Measurements from ENCODE around the gene BCL2L1. TPM values are rescaled to one million over a fixed set of nuclear protein-coding genes. Genes with fewer than 3 reads are reported as not detected.

Gene BCL2L1
- total RNA-seq, 1 donor from 2014 or later = 54.8 TPM

DNA sequence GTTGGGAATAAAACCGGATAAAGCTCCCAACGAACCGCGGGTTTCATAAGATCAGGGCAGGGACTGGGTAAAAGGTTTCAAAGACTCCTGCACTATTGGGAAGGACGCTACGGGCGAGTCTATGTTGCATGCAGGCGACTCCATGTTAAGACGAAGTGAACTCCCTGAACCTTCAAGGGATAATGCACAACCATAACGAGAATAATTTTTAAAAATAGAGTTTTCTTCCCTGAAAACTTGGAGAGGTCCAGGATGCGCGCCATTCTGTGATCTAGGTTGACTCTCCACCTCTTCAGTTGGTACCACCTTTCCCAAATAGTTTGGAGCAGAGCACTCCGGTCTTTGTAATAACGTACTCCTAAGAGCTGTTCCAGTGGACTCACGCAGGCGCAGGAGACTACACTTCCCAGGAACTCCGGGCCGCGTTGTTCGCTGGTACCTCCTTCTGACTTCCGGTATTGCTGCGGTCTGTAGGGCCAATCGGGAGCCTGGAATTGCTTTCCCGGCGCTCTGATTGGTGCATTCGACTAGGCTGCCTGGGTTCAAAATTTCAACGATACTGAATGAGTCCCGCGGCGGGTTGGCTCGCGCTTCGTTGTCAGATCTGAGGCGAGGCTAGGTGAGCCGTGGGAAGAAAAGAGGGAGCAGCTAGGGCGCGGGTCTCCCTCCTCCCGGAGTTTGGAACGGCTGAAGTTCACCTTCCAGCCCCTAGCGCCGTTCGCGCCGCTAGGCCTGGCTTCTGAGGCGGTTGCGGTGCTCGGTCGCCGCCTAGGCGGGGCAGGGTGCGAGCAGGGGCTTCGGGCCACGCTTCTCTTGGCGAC lies 16.3 kb upstream of the BCL2L1 start, which contains the start of gene TPX2:
TSS of gene TPX2 (plus strand) at position 562 of the 821 bp plus-strand sequence. CDS start 18,187 bp downstream, outside the sequence.
- intact Hi-C loops (cut with micrococcal nuclease) = no loop called here
- DNase-seq = peak; percentile 94
- ATAC-seq = peak; percentile 100

DNA sequence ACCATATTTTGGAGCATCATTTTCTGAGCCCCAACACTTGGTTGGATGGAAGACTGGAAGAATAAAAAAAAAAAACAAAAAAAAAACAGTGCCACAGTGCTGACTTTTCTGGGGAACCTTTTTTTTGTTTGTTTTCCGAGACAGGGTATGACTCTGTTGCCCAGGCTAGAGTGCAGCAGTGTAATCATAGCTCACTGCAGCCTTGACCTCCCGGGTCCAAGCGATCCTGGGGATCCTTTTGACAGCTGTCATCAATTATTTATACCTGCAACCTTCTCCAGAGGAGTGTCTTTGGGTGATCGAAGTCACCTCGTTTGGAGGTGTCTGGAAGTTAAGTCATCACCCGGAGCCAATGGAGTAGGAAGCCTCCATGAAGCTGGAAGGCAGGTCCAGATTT lies 8.7 kb upstream of the BCL2L1 start:
- no peak for ATAC-seq
- intact Hi-C loops (cut with micrococcal nuclease) = no loop called here
- no peak for DNase-seq

DNA sequence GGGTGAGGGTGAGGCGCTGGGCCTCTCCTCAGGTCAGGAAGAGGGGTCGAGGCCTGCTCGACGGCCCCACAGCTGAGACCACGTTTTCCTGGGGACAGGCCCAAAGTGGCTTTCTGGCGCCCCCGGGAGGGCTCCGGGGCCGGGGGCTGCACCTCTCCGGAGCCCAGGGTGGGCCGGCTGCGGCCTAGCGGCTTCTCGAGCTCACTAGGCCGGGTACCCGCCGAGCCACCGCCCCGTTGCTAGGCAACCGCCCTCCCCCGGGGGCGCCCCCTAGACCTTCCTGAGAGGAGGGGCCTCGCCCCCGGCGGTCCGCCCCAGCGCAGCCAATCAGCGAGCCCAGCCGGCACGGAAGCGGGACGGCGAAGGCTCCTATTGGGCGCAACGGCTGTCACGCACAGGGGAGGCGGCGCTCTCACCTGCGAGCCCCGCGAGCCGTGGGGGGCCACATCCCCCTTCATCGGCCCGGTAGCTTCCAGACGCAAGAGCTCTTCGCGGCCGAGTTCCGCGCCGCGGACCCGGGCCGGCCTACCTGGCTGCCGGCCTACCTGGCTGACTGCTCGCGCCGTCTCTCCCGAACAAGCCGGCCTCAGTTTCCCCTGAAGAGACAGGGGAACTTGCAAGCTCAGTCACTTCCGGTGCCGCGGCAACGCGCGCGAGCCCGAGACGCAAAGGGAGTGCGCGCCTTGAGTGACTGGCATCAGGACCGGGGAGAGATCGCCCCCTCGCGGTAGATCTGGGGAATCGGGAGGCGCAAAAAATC lies 831 bp upstream of the BCL2L1 start:
- intact Hi-C loops (cut with micrococcal nuclease) = loop anchor here (5.0 kb wide), 1 partner anchor 61 kb away; no protein-coding TSS in a partner anchor

DNA sequence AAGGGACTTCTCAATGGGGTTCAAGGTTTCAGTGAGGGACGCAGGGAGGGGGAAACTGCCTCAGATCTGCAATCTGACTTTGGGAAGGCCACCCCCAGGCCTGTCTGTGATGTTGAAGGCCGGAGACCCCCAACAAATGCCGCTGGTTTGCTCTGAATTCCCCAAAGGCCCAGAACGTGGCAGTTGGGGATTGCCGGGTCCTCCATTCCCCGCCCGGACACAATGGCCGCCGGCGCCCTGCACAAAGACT lies 326 bp upstream of the BCL2L1 start:
- intact Hi-C loops (cut with micrococcal nuclease) = loop anchor here (5.0 kb wide), 1 partner anchor 61 kb away; no protein-coding TSS in a partner anchor
- no peak for DNase-seq
- no peak for ATAC-seq

More for the DNA sequence above, 831 bp upstream of the BCL2L1 start:
- ATAC-seq (peak; percentile 95), DNase-seq (peak; percentile 99)

DNA sequence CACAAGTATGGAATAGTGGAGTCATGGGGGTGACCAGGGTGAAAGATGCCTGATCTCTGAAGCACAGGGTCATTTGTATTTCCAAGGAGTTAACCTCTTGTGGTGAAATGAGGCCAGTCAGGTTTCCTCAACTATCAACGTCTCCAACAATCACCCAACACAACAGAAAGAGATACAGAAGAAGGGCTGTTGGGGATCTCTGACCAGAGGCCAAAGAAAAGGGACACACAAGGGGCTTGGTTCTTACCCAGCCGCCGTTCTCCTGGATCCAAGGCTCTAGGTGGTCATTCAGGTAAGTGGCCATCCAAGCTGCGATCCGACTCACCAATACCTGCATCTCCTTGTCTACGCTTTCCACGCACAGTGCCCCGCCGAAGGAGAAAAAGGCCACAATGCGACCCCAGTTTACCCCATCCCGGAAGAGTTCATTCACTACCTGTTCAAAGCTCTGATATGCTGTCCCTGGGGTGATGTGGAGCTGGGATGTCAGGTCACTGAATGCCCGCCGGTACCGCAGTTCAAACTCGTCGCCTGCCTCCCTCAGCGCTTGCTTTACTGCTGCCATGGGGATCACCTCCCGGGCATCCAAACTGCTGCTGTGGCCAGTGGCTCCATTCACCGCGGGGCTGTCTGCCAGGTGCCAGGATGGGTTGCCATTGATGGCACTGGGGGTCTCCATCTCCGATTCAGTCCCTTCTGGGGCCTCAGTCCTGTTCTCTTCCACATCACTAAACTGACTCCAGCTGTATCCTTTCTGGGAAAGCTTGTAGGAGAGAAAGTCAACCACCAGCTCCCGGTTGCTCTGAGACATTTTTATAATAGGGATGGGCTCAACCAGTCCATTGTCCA lies 1.0 kb downstream of the BCL2L1 start:
- ATAC-seq (no peak), DNase-seq (peak; percentile 58)

DNA sequence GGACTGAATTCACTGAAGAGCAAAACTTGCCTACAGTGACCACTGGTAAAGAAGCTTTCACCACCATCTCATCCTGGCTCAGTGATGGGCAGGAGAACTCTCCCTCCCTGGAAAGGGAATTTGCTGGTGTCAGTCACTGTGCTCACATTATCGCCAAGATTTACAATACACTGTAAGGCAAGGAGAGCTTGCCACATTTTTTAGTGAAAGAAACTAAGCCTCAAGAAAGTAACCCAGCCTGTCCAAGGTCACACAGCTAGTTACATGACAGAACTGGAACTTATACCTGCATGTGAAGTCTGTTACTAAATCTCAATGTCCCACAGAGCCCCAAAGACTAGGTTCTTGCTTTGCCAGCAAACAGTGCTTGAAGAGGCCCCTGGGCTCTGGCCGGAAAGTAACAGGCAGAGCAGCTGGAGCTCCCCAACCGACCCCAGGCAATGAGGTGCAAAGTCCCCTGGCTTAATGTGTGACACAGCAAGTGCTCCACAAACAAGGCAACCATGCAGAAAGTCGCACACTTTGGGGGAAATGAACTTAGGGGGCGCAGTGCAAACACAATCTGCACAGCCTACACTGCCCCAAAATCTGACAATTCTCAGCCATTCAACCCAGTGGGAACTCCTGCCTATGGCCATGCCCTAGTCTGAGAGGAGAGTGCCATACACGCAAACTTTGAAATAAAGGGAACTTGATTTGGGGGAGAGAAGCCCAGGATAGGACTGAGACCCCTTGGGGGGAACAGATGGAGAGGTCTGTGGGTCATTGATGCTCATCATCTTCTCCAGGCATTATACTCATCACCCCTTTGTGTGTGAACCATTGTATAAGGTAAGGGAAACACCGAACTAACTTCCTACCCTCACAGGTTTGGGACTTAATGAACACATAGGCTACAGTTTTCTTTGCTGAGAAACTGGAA lies 1.9 kb downstream of the BCL2L1 start:
- intact Hi-C loops (cut with micrococcal nuclease) = loop anchor here (5.0 kb wide), 1 partner anchor 58 kb away; no protein-coding TSS in a partner anchor
- ATAC-seq (no peak), DNase-seq (no peak)

More for the DNA sequence above, 1.0 kb downstream of the BCL2L1 start:
- intact Hi-C loops (cut with micrococcal nuclease) = loop anchor here (5.0 kb wide), 1 partner anchor 59 kb away; no protein-coding TSS in a partner anchor

DNA sequence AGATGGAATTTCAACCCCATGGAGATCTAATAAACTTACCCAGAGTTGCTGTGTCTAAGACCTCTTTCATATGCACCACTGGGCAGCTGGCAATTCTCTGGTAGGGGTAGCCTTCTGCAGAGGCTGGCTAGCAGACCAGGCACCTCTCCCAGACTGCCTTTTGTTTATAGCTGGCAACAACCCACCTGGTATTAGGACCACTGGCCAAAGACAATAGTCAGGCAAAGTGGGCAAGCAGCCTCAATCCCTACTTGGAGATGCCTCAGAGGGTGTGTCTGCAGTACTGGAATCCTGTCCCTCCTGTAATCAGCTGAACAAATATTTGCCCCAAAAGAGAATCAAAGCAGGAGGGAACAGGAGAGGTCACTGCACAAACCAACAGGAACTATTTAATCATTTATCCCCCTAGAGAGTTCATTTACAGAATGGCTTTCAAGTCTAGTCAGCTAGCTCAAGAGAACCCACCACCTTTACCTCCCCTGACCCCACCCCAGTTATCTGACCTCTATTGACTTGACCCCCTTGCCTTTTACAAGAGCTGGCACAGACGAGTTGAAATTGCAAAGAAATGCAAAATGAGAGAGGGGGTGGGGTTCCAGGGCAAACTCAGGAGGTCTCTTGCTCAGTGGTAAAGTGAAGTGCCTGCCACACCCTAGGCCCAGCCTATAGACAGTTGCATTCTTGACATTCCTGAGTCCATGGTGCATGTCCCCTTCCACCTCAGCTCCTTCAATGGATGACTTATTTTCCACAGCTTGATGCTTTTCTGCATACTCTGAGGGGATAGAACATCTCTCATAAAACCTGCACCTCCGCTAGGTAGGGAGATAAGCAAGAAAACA lies 2.8 kb downstream of the BCL2L1 start:
- ATAC-seq (no peak), DNase-seq (no peak)
- intact Hi-C loops (cut with micrococcal nuclease) = loop anchor here (5.0 kb wide), 2 partner anchors 43 to 58 kb away; no protein-coding TSS in a partner anchor

DNA sequence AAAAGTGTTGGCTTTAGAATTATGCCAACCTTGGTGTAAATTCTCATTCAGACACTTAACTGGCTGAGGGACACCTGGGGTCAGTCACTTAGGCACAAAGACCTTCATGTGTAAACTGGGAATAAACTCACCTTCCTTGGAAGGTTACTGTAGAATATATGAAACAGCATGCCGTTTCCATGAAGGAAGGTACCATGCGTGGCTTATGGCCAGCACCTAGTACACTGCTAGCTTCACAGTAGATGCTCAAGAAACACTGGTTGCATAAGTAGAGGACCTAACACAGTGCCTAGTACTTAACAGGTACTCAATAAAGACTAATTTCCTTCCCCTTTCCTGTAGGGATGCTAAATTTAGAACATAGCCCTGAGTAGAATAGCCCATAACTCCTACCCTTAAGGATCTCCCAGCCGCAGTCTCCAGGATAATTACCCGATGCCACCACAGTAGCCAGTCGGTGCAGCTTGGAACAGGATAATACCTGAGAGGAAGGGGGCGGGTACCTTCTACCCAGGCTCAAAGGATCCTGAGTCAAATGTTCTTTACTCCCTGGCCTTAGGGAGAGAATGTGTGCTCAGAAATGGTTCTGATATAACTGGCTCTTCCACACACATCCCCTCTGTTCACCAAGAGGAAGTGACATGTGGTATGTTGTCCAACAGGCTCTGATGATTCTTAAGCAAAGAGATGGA lies 3.6 kb downstream of the BCL2L1 start:
- intact Hi-C loops (cut with micrococcal nuclease) = loop anchor here (5.0 kb wide), 1 partner anchor 42 kb away; no protein-coding TSS in a partner anchor
- ATAC-seq = no peak

DNA sequence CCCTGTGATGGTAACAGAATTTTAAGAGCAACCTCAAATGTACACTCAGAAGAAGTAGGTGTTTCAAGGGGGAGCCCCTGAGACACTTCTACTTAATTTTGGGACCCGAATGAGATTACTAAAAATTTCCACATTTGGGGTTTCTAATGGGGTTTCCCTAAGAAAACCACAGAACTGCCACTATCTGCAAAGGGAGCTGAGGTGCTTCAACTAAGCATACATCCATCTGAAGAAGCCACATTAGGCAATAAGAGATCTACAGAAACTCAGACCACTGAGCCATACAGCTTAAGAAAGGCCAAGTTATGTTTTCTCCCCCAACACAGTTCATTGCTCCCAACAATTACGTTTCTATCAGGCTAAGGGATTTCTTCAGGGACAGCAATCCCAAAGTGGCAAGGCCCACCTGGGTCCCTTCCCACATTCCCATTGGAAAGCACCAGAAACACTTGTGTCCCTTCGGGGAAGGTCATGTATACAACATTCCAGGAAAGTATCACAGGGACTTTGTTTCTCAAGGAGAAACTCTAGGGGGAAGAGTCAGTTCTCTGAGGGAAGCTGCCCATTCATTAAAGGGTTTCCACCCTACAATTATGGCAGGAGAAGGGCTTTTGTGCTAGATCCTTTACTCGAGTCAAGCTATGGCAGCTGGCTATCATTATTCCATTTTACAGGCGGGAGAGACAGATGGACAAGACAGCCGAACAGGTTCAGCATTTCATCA lies 5.0 kb downstream of the BCL2L1 start:
- no peak for ATAC-seq
- intact Hi-C loops (cut with micrococcal nuclease) = loop anchor here (5.0 kb wide), 1 partner anchor 40 kb away; no protein-coding TSS in a partner anchor
- DNase-seq = no peak

More for the DNA sequence above, 3.6 kb downstream of the BCL2L1 start:
- DNase-seq = no peak

DNA sequence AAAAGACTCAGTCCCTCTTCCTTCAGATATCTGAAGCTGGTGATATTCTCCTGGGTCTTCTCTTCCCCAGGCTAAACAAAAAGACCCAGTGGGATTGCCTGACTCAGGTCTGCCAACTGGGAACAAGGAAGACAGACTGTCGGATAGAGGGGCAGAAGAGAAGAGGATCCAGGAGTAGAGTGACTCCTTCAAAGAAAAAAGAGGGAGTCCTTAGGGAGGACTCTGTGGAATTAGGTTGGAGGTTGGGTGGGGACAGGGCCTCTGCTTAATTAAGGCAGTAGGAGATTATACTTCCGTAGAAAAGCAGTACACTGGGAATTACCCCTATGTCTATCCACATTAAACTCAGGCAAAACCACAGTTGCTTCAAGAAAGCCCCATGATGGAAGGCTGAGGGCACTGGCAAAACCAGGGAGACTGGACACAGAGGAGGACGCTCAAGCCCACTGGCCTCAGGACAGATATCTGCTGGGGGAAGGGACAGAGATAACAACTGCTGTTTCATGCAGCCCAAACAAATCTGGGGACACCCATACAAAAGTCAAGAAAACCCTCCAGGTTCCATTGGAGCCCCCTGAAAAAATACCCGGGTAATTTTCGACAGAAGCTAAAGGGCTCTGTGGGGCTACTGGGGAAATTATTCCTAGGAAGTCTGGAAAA lies 5.7 kb downstream of the BCL2L1 start:
- no peak for ATAC-seq
- no peak for DNase-seq
- intact Hi-C loops (cut with micrococcal nuclease) = loop anchor here (5.0 kb wide), 1 partner anchor 40 kb away; no protein-coding TSS in a partner anchor

DNA sequence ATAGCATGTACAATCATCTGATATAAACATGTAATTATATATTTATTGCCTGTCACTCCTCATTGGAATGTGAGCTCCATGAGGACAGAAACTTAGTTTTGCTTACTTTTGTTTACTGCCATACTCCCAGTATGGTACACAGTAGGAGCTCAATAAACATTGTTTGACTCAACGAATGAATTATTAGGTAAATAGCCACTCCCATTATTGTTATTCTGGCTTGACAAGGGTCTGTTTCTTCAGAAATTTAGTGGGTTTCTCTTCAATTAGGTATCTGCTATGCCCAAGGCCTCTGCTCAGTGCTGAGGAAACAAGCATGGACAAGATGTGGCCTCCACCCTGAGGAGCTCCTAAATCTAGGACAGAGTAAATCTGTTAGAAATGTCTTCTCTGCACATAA lies 6.3 kb downstream of the BCL2L1 start:
- intact Hi-C loops (cut with micrococcal nuclease) = loop anchor here (5.0 kb wide), 1 partner anchor 39 kb away; no protein-coding TSS in a partner anchor

DNA sequence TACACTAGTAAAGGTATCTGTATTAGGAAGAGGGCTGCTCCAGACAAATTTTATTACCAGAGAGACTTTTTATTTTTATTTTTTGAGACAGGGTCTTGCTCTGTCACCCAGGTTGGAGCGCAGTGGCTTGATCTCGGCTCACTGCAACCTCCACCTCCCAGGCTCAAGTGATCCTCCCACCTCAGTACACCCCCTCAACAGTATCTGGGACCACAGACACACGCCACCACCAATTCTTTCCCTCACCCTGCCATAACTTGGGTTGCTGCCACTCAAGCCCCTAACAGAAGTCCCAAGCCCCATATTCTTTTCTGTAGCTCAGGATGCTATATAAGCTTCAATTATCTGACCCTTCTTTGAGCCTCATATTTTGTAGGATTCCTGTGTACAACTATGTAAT lies 6.9 kb downstream of the BCL2L1 start:
- intact Hi-C loops (cut with micrococcal nuclease) = loop anchor here (5.0 kb wide), 1 partner anchor 38 kb away; no protein-coding TSS in a partner anchor
- no peak for ATAC-seq
- DNase-seq = no peak

More for the DNA sequence above, 6.3 kb downstream of the BCL2L1 start:
- no peak for ATAC-seq
- DNase-seq = no peak

DNA sequence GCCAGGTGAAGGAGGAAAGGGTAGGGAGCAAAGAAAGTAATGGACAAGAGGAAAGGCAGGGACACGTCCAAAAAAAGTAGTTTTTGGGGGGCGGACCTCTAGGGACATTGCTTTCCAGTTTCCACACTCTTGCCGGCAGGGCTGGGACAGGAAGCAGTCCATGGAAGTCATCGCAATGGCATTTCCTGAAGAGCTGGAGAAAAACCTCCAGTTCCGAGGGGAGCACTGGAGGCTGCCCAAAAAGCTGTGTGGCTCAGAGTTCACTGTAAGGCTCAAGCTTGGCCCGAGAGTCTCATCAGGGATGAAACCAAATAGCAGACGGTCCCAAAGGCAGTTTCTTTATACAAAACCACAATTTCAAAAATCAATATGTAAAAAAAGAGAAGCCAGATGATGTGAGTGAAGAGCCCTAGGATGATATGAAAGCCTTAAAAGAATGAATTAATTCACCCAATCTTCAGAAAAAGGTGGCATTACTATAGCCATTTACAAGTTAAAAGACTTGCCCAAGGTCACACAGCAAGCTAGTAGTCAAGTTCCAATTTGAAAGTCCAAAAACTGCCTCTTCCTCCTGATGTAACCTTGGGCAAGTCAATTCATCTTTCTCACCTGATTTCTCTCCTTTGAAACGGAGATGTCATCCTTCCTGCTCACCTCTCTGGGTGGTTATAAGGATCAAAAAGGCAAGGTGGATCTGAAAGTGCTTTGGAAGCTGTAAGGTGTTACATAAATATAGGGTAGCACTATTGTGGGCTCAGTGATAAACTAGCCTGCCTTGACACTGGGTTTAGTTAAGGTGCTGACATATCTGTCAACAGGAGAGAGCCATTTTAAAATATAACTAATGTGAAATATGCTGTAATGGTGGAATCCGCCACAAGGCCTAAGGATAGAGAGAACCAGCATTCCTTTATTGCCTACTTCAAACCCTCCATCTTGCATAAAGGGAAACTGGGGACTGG lies 9.1 kb downstream of the BCL2L1 start:
- intact Hi-C loops (cut with micrococcal nuclease) = loop anchor here (5.0 kb wide), 1 partner anchor 46 kb away; no protein-coding TSS in a partner anchor
- peak; percentile 84 for DNase-seq
- ATAC-seq = peak; percentile 62

Data from left ventricle myocardium superior (tissue), 1 donor.